ENCODE data around the gene SLC35F3. TPM values are rescaled to one million over a fixed set of nuclear protein-coding genes. Genes with fewer than 3 reads are reported as not detected.

SLC35F3 gene
- polyA plus RNA-seq, 1 of the 3 experiments (the other 2 are of a cell fraction) = 0.87 TPM

DNA sequence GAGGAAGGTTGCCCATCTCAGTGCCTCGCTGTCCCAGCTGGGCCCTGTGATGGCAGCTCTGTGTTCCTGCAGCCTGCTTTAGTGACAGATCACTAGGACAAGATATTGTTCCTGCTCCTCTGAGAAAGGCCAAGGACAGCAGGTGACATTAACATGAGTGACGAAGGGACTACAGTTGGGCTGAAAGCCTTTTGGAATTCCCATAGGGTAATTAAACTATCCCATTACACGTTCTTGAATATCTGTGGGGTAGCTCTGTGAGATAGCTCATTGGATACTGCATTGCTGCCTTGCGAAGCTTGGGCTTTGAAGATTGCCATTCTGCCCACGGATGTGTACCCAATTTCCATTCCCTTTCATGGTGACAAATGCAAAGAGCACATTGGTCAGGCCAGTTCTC lies 390.6 kb downstream of the SLC35F3 start:
- no peaks in the 10 kb centered on the region for H3F3A ChIP-seq (replicated peaks; ENCODE audit: insufficient read depth)
- TF ChIP-seq RFX5 (IDR thresholded peaks at IDR 0.05; ENCODE audit: low read length) (no peak), RAD21 (IDR thresholded peaks at IDR 0.05; ENCODE audit: low read length) (no peak), SMC3 (IDR thresholded peaks at IDR 0.05; ENCODE audit: low read depth, low read length) (no peak), NFIC (IDR thresholded peaks at IDR 0.05; ENCODE audit: borderline replicate concordance) (no peak), TCF12 (IDR thresholded peaks at IDR 0.05) (no peak), EP300 (IDR thresholded peaks at IDR 0.05; ENCODE audit: borderline replicate concordance in 1 of 2, low read depth in 1 of 2, low read length in 1 of 2) (no peak), USF2 (IDR thresholded peaks at IDR 0.05; ENCODE audit: borderline replicate concordance, low read depth, low read length) (no peak), FOXJ3 (CRISPR knock-in tag; IDR thresholded peaks at IDR 0.05) (no peak), FOSL2 (IDR thresholded peaks at IDR 0.05; ENCODE audit: borderline replicate concordance, low read depth) (no peak), RXRA (IDR thresholded peaks at IDR 0.05; ENCODE audit: borderline replicate concordance, low read depth) (no peak), JUND (IDR thresholded peaks at IDR 0.05) (no peak), TAF1 (IDR thresholded peaks at IDR 0.05; ENCODE audit: borderline replicate concordance, low read depth, low read length) (no peak), USF1 (IDR thresholded peaks at IDR 0.05; ENCODE audit: borderline replicate concordance, low read depth) (no peak), NRF1 (IDR thresholded peaks at IDR 0.05; ENCODE audit: low read depth, low read length) (no peak), EZH2phosphoT487 (IDR thresholded peaks at IDR 0.05; ENCODE audit: borderline replicate concordance, low read depth) (no peak), GATA2 (CRISPR knock-in tag; IDR thresholded peaks at IDR 0.05) (no peak)
- TF ChIP-seq, protein P1, sequence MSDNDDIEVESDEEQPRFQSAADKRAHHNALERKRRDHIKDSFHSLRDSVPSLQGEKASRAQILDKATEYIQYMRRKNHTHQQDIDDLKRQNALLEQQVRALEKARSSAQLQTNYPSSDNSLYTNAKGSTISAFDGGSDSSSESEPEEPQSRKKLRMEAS (IDR thresholded peaks at IDR 0.05; ENCODE audit: low read depth) = no peak
- H3K27ac ChIP-seq (ENCODE audit: low read depth in 2 of 2, low read length in 1 of 2) = no peak overlapping the region
- POLR2A ChIA-PET = no interaction called here
- H3K4me3 ChIP-seq (ENCODE audit: low read depth in 2 of 2, low read length in 1 of 2) = no peak overlapping the region
- H3K9me3 ChIP-seq = no peaks in the 10 kb centered on the region
- H3K9ac ChIP-seq = no peak overlapping the region
- H3K4me2 ChIP-seq = no peak overlapping the region
- no peak for DNase-seq
- H3K36me3 ChIP-seq (replicated peaks in 1 of 2; ENCODE audit: control insufficient read depth in 1 of 2, insufficient read depth in 2 of 2, low read length in 1 of 2) = no peaks in the 10 kb centered on the region
- H3K4me1 ChIP-seq (ENCODE audit: control insufficient read depth in 1 of 2, insufficient read depth in 2 of 2, low read depth in 1 of 2, low read length in 1 of 2) = no peaks in the 10 kb centered on the region
- H2AFZ ChIP-seq (ENCODE audit: low read depth) = no peak overlapping the region
- H3K79me2 ChIP-seq (ENCODE audit: insufficient read depth) = no peaks in the 10 kb centered on the region
- no peaks in the 10 kb centered on the region; the same call in 1 of the 2 replicates for H3K27me3 ChIP-seq (ENCODE audit: insufficient read depth)
- CTCF ChIA-PET = interaction anchor here (1.2 to 6.2 kb wide), 2 partner anchors 14 to 123 kb away, joined by 3 to 64 read pairs; no protein-coding TSS in a partner anchor
- H3K9me2 ChIP-seq = no peaks in the 10 kb centered on the region
- no peaks in the 10 kb centered on the region for H4K20me1 ChIP-seq (ENCODE audit: insufficient read depth)
- WGBS (ENCODE audit: low lambda C conversion rate) = 39% methylated on average over 4 of the region's 5 CpGs

DNA sequence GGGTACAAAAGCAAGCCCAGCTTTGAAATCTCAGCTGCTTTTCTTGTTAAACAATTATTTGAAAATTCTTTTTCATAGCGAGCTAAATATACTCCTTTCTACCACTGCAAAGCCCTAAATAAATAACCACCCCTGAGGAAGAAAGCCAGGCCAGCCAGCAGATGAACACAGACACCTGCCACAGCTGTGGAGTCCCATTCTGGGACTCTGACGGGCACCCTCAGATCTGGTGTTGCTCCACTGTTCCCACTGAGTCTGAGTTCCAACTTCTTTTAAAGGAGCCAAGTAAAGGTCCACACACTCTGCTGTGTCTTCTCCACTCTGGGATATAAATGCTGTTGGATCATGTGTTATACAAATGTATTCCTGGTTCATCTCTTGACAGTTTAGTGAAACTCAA lies 391.1 kb downstream of the SLC35F3 start:
- 61% methylated on average over 2 of the region's 2 CpGs for WGBS (ENCODE audit: low lambda C conversion rate)
- CTCF ChIA-PET = interaction anchor here (1.2 to 6.2 kb wide), 3 partner anchors 14 to 124 kb away, joined by 3 to 64 read pairs (median 8); no protein-coding TSS in a partner anchor

More for the DNA sequence above, 391.1 kb downstream of the SLC35F3 start:
- Histone ChIP-seq H3F3A (replicated peaks; ENCODE audit: insufficient read depth) (no peaks in the 10 kb centered on the region), H3K79me2 (ENCODE audit: insufficient read depth) (no peaks in the 10 kb centered on the region), H4K20me1 (ENCODE audit: insufficient read depth) (no peaks in the 10 kb centered on the region), H3K9me2 (no peaks in the 10 kb centered on the region), H3K4me2 (no peak overlapping the region), H3K4me3 (ENCODE audit: low read depth in 2 of 2, low read length in 1 of 2) (no peak overlapping the region), H3K4me1 (ENCODE audit: control insufficient read depth in 1 of 2, insufficient read depth in 2 of 2, low read depth in 1 of 2, low read length in 1 of 2) (no peaks in the 10 kb centered on the region), H3K9me3 (no peaks in the 10 kb centered on the region), H2AFZ (ENCODE audit: low read depth) (no peak overlapping the region), H3K27ac (ENCODE audit: low read depth in 2 of 2, low read length in 1 of 2) (no peak overlapping the region), H3K9ac (no peak overlapping the region), H3K36me3 (replicated peaks in 1 of 2; ENCODE audit: control insufficient read depth in 1 of 2, insufficient read depth in 2 of 2, low read length in 1 of 2) (no peaks in the 10 kb centered on the region), H3K27me3 (ENCODE audit: insufficient read depth) (no peaks in the 10 kb centered on the region; the same call in 1 of the 2 replicates)
- DNase-seq = no peak
- no peak for TF ChIP-seq EP300 (IDR thresholded peaks at IDR 0.05; ENCODE audit: borderline replicate concordance in 1 of 2, low read depth in 1 of 2, low read length in 1 of 2)
- no peak for TF ChIP-seq RXRA (IDR thresholded peaks at IDR 0.05; ENCODE audit: borderline replicate concordance, low read depth)
- POLR2A ChIA-PET = no interaction called here

Measured in SK-N-SH (cell line).